ENCODE results near the gene ADARB1.

Gene ADARB1

DNA sequence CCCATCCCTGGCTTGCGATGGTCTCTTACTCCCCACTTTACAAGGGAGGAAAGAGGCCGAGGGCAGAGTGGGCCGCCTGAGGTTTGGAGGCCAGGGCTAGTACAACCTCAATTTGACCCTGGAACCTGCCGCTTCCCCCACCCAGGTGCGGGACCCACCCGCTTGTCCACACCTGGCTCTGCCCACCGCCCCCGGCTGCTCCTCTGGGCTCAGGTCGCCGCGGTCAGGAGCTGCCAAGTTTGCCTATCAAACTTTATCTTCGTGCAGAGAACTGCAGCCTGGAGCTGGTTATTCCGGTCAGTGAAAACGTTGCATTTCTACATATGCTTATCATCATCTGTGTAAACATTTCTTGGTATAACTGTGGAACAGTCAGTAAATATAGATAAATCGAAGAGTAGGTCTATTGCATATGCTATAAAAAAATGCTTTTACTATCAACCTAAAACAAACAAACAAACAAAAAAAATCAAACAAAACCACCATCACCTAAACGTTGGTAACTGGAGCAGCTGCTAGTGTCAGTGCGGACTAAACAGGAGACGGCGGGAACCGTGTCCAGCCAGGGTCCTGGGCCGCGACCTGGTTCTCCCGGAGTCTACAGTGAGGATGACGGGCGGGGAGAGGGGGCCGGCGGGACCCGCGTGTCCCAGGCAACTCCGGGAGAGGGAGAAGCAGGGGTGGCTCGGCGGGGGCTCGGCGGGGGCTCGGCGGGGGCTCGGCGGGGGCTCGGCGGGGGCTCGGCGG is 906 bp upstream of the ADARB1 start:
- DNase-seq (ENCODE audit: low read depth in 2 of 3, low spot score in 1 of 3) = no peak

DNA sequence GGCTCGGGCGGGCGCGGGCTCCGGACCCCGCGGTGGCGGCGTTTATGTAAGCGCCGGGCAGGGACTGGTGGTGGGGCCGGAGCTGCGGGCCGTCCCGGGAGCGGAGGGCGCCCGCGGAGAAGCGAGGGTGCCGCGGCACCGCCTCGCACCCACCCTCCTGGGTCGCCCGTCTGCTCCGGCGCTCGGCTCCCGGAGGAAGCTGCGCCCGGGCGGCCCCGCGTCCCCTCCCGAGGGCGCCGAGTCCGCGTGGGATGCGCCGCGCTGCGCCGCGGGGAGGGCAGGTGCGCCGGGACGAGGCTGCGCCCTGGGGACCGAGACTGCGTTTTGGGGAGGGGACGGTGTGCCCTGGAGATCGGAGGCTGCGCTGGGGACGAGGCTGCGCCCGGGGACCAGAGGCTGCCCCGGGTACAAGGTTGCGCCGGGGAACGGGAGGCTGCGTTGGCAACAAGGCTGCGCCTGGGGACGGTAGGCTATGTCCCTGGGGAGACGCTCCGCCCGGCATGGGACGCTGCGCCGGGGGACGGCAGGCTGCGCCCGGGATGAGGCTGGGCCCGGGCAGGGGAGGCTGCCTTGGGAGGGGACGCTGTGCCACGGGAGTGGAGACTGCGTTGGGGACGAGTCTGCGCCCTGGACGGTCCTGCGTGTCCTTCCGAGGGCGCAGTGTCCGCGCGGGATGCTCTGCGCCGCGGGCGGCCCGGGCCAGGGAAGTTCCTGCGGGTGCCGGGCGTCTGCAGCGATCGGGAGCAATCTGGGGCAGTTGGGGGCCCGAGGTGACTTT is 627 bp downstream of the ADARB1 start:
- peak in 1 of 3 donors; percentile 35 for DNase-seq (ENCODE audit: low read depth in 2 of 3, low spot score in 1 of 3)

DNA sequence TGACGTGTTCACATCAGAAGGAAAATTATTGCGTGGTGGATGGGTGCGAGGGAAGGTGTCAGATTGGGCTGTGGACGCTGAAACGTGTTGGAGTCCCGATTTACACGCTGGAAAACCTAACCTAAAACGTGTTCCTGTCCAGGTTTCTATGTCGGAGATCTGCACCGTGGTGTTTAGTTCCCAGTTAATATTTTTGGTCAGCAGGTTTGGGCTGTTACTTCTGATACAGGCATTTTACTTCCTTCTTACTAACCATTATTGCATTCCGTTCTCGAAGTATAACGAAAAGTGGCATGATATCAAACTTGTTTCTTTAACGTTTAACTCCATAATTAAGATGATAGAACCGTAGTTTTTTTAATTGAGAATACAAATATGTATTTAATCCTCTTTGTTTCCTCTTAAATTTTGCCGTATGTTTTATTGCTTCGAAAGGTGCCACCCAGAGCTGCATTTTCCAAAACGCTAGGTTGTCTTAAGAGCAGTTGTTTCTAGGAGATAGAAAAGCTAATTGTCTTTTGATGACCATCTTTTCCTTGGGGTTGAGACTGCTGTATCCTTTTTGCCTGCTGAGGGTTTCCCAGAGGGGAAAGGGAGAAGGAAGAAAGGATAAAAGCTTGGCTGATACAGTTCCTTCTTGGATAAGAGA is 1.3 kb downstream of the ADARB1 start:
- DNase-seq (ENCODE audit: low read depth in 2 of 3, low spot score in 1 of 3) = no peak

DNA sequence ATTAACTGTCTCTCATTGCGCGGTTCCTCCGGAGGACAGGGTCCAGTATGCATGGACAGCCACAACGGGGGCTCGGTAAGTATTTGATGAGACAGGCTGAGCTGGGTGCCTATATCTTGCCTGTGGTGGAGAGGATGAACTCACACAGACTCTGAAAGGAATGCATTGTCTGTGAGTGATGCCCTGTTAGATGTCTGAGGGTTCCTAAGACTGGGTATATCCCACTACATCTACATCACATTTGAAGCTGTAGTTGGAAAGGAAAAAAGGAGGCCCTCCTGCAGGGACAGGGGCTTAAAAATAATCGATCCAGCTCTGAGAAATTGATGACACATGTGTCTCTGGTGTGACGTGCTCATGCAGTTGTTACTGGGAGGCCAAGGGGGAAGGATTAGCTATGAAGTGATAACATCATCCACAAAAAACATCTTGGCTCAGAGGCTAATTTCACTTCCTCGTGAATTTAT is 1.9 kb downstream of the ADARB1 start:
- DNase-seq (ENCODE audit: low read depth in 2 of 3, low spot score in 1 of 3) = no peak

DNA sequence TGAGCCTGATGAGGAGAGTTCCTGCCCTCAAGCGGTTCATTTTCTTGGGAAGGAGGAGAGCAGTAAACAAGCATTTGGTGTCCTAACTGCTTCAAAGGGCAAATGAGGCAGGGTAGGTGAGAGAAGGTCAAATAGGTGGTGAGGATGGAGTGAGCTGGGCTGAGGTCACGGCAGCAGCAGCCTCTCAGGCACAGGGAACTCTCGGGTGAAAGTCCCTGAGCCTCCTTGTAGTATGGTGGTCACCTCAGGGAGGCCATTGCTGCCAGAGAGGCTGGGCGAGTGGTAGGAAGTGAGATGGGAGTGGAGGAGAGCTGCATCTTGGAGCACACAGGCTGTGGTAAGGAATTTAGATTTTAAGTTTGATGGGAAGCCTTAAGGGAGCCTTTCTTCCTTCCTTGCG is 4.0 kb downstream of the ADARB1 start:
- no peak for DNase-seq (ENCODE audit: low read depth in 2 of 3, low spot score in 1 of 3)

DNA sequence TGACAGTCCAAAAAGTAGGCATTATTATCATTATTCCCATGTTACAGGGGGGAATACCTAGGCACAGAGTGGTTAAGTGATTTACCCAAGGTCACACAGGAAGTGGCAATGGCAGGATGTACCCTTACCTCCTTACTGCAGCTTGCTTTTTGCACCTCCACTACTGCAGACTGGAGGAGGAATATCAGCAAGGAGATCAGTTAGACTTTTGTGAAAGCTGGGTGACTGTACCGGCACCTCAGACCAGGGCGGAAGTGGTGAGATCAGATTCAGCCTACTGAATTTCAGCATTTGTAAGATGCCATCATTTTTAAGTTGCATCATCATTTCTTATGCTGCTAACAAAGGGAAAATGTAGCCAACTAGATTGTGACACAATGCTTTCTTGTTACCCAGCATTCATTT is 4.5 kb downstream of the ADARB1 start:
- DNase-seq (ENCODE audit: low read depth in 2 of 3, low spot score in 1 of 3) = peak; percentile 64 to 72 (median 66)

DNA sequence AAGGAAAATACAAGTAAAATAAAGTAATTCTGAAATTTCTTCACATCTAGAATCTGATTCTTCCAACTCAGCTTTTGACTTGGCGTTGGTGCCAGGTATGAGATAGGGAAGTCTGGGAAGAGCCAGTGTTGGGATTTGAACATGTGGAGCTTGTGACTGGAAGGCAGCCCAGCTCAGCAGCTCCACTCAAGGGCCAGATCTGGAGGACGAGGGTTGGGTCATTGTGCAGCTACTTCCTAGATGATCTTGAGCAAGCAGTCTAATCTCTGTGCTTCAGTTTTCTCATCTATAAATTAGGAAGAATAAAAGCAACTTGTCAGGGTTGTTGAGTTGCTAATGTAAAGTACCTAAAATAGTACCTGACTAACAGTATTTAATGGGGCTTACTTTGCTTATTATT is 5.0 kb downstream of the ADARB1 start:
- no peak for DNase-seq (ENCODE audit: low read depth in 2 of 3, low spot score in 1 of 3)

DNA sequence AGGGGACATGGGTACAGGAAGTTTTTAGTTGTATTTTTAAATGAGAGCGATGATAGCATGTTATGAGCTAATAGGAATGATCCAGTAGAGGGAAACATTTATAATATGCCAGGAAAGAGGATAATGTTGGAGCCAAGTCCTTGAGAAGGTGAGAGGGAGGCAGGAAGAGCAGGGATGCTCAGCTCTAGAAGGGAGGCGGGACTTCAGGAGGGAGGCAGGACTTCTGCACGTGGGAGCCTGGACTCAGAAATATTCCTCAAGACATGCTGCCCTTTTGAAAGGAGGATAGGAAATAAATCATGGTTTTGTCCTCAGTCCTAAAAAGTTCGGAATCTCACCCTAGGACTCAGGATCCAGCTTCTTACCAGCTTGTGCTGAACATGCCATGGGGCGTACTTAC is 5.9 kb downstream of the ADARB1 start:
- DNase-seq (ENCODE audit: low read depth in 2 of 3, low spot score in 1 of 3) = no peak

DNA sequence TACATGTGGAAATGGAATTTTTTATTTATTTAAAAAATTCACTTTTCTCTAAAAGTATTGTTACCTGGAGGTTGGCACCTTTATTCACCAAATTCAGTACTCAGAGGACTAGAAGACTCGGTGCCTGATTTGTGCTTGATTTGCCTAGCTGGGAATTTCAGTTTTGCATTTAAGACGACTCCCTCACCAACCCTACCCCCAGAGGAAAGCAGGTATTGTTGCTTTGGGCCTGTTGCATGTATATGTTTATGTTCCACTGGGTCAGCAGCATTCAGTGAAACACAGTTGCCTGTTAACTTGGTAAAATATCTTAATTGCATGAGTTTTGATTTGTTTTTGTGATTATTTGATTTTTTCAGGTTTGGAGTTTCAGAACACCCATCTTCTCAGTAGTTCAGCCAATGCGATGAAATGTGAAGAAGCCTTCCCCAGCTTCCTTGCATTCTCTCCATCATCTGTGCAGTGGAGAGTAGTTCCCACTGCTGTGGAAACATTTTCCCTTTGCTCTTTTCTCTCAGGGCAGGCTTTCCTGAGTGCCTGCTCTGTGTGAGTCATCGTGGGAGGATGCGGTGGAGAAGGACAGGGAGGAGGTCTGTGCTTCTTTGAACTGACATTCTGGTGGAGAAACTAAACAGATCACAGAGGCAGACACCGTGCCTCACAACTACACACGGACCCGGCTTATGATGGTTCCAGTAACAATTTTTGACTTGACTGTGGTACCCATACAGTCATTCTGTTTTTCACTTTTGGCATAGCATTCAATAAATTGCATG is 6.4 kb downstream of the ADARB1 start:
- peak in 1 of 3 donors; percentile 30 for DNase-seq (ENCODE audit: low read depth in 2 of 3, low spot score in 1 of 3)

DNA sequence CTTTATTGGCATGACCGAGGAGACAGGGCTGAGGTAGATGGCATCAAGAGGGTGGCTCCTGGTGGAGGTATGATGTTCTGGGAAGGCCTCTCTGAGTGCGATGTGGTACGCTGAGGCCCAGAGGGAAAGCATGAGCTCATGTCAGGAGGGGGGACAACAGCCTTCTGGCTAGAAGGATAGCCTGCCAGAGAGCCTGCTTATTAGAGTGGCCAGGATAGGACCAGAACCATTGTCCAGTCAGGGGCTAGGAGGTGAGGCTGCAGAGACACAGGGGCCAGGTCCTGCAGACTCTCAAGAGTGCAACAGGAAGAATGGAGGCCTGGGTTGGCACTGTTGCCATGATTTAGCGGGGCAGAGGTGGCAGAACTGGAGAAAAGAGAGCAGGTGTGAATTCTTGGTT is 7.3 kb downstream of the ADARB1 start:
- no peak for DNase-seq (ENCODE audit: low read depth in 2 of 3, low spot score in 1 of 3)

DNA sequence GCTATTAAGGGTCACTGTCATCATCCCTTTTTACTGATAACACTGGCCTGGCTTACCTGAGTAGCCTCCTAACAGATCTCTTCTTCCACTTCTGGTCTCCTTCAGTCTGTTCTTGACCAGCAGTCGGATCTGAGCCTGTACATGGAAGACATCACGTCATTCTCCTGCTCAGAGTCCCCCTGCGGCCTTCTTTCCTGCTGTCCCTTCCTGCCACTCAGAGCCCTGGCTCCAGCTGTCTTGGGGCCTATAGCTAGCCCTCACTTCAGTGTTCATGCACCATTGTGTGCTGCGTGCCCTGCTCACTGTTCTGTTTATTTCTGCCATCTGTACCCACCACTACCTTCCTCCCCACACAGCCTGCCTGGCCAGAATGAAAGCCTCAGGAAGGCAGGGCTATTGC is 8.4 kb downstream of the ADARB1 start:
- DNase-seq (ENCODE audit: low read depth in 2 of 3, low spot score in 1 of 3) = no peak

DNA sequence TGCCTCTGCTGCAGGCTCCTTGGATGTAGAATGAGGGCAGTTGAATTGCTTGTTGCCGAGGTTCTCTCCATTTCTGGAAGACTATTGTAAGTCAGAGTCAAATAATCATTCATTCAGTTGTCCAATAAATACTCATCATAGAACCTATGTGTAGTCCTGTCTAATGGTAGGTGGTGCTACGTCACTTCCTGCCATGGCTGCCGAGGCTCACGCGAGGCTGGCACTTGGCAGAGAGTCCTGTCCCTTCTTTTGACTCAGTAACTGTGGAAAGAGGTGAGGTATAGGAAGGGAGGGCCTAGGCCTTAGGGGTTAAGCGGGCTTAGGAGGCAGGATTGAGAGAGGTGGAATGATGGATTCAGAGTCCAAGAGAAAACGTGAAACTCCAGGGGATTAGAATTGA is 9.7 kb downstream of the ADARB1 start:
- no peak for DNase-seq (ENCODE audit: low read depth in 2 of 3, low spot score in 1 of 3)

DNA sequence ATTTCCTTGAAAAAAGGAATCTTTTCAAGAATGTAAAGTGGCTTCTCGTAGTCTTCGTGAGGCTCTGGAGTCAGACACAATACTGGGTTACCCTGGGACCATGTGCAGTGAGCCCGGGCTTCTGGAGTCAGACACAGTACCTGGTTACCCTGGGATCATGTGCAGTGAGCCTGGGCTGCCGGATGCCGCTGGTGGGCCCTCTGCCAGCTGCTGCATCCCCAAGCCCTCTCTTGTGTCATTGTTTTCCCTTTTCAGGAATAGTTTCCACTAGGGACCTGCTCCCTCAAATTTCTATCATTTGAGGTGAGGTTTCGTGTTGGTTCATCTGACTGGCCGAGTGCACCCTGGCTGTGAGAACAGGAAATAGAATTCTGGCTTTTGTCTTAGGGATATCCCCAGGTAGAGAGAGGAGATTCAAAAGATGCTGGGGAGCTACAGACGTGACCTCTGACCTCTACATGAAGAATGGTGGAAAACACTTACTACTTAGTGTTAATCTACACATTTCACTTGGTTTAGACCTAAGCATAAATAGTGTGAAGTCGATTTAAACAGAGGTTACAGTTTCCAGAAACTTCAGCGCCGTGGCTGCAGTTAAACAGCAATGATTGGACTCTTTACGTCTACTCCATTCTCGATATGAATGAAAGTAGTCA is 10.6 kb downstream of the ADARB1 start:
- no peak for DNase-seq (ENCODE audit: low read depth in 2 of 3, low spot score in 1 of 3)

DNA sequence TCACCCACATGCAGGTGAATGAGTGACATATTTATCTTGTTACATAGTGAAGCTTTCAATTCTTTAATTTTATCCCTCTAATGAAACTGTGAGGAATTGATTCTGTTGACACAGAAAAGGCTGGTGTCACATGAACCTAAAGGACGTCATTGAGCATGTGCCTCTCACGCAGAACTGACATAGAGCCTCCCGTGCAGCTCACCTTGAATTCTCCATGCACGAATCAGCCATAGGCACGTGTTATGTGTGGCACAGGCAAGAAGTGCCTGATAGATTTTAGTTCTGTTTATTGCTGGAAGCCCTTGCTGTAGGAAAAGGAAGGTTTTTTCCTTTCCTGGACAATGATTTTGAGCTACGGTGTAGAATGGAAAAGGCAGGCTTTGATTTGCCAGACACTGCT is 11.3 kb downstream of the ADARB1 start:
- DNase-seq (ENCODE audit: low read depth in 2 of 3, low spot score in 1 of 3) = no peak

DNA sequence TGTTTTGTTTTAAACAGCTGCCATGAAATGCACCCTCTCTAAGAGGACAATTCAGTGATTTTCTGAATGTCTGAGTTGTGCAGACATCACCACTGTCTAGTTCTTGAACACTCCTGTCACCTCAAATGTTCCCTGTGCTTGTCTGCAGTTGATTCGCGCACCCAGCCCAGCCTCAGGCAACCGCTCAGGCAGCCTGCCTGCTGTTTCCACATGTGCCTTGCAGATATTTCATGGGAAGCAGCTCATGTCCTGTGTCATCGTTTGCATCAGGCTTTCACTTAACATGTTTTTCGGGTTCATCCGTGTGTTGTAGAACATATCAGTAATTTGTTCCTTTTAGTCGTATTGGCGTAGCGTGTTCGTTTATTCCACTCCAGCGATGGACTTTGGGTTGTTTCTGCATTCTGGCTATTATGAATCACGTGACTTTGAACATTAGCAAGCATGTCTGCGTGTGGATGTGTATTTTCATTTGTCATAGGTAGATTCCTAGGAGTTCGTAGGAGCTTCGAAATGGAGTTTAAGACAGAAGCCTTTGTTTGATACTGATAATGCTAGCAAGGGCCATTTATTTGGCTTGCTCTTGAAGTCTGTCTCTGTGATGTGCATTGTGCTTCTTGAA is 12.1 kb downstream of the ADARB1 start:
- no peak for DNase-seq (ENCODE audit: low read depth in 2 of 3, low spot score in 1 of 3)

DNA sequence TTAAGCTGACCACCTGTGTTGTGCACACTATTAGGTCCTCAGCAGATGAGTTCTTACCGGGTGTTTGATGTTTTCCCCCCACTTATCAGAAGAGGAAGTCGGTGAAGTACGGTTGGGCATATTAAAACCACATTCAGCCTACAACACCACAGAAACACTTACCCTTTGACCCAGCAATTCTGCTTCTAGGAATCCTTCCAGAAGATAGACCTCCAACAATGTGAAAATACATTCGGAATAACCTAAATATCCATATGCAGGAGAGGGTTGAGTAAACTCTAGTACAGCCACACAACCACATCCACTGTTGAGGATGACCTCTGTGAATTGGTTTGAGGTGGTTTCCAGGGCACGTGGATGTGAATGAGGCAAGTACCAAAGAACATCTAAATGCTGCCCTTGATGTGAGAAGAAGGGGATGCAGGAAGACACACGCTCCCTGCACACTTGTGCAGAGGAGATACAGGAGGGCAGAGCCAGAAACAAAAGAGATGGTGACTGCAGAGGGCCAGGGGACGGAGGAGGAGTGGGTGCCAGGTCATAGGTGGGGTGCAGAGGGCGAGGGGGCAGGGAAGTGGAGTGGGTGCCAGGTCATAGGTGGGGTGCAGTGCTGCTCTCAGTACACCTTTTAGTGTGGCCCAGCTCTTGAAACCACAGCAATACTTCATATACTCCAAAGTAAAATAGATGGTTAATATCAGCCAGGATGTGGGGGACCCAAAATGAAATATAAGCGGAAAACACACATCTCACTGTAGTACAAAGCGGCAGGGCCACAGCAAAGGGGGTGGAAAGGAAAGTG is 12.8 kb downstream of the ADARB1 start:
- DNase-seq (ENCODE audit: low read depth in 2 of 3, low spot score in 1 of 3) = no peak

DNA sequence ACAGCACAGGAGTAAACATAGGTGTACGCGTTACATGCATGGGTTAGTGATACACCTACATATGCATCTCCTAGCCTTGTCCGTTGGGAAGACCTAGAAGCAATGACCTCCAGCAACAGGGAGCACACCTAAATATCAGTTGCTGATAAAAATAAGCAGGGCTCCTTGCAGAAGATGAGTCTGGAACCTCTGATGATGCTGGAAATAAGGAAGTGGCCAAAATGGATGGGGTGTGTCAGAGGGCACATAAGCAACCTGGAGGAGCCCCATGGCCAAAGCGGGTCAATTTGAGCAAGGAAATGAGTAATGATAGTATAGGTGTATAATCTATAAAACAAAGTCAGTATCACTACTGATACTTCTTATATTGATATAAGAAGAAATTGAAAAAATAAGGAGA is 13.7 kb downstream of the ADARB1 start:
- no peak for DNase-seq (ENCODE audit: low read depth in 2 of 3, low spot score in 1 of 3)

DNA sequence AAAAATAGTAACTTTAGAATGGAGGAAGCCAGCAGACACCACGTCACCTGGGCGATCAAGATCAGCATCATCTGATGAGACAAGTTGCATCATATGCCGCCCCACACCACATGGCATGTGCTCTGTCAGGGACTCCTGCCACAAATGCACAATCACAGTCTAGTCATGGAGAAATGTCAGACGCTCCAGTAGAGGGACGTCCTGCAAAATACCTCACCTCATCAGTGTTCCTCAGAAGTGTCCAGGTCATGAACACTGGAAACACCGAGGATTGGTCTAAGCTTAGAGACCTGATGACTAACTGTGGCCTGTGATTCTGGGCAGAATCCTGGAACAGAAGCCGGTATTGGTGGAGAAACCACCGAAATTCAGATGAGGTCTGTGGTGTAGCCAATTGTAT is 14.3 kb downstream of the ADARB1 start:
- DNase-seq (ENCODE audit: low read depth in 2 of 3, low spot score in 1 of 3) = no peak

DNA sequence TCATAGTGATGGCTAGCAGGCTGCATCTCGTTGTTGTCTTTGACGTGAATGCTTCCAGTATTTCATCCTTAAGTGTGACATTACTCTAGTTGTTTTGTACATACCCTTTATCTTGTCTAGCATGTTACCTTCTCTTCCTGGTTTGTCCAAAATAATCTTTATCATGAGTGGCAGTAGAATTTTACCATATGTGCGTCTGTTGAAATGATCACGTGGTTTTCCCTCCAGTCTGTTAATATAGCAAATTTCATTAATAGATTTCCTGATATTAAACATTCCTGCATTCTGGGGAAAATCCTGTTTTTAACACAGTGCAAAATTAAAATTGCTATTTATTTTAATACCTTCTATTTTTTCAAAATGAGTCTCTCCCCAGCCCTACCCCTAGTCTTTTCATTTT is 15.6 kb downstream of the ADARB1 start:
- no peak for DNase-seq (ENCODE audit: low read depth in 2 of 3, low spot score in 1 of 3)

DNA sequence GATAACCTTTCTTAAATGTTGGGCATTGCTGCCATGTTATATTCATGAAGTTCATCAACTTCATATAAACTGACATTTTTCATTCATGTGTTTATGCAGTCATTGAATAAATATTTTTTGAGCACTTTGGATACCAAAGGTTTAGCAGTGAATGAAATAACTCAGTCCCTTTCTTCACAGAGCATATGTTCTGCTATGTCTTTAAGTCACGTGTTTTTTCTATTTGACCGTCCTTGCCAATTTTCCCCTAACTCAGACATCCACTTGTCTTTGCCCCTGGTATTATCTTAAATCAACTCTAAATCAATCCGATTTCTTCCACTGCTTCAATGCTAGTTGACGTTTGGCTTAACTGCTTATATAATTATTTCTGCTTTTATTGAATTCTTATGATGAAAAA is 16.6 kb downstream of the ADARB1 start:
- DNase-seq (ENCODE audit: low read depth in 2 of 3, low spot score in 1 of 3) = no peak
